T-helper 17 cell (primary cell): ENCODE results near the gene PIPOX. TPM values are rescaled to one million over a fixed set of nuclear protein-coding genes. Genes with fewer than 3 reads are reported as not detected.

Source experiments
- total RNA-seq, 4 donors: library from RNA in 2 of 4; stranded (reverse) in 2 of 4; gene quantifications; one replicate each; pipeline ENCODE4 v1.2.3 and lab custom pipeline; 2022 to 2026

Gene PIPOX
- total RNA-seq, 2 donors from 2014 or later, result 2.2 to 2.5 TPM

Other genes with a start within 250 kb of the PIPOX start
- gene FAM222B, start 200.4 kb upstream of the PIPOX start, total RNA-seq, result 10 to 100 TPM; 18.3 to 22.6 TPM
- gene ERAL1, start 188.1 kb upstream of the PIPOX start, total RNA-seq, result 10 to 100 TPM; 19.0 to 20.5 TPM
- 100 to 1,000 TPM; 132 to 147 TPM for gene FLOT2, start 145.4 kb upstream of the PIPOX start, total RNA-seq
- 10 to 100 TPM; 21.0 TPM for gene DHRS13, start 140.1 kb upstream of the PIPOX start, total RNA-seq
- 100 to 1,000 TPM; 164 to 174 TPM for gene PHF12, start 91.6 kb upstream of the PIPOX start, total RNA-seq
- gene SEZ6, start 37.1 kb upstream of the PIPOX start, total RNA-seq, result under 1 TPM; 0.35 to 0.47 TPM
- gene MYO18A, start 137.3 kb downstream of the PIPOX start, total RNA-seq, result 100 to 1,000 TPM; 142 to 153 TPM
- not detected for gene CRYBA1, start 203.7 kb downstream of the PIPOX start, total RNA-seq